Hepatocyte (in vitro differentiated cells): ENCODE data around the gene PRKCSH. TPM values are rescaled to one million over a fixed set of nuclear protein-coding genes. Genes with fewer than 3 reads are reported as not detected.
"Not testable (repeated sequence)": the region's sequence is repeated elsewhere in the genome, so short reads cannot be mapped to it uniquely, and the experiment has no call there.

Experiments used
- DNase-seq: peaks from one replicate; pipeline ENCODE4 v3.0.0-alpha.2; 2016; ENCODE audit warnings: low spot score
- H2AFZ ChIP-seq: fragments of 200-600 bp; sonication (generic); 2 replicates; pipeline ENCODE4 v1.6.0; 2016; ENCODE audit warnings: antibody characterized with exemption, mild to moderate bottlenecking
- H3K27ac ChIP-seq: fragments of 200-600 bp; sonication (generic); 2 replicates; pipeline ENCODE4 v1.5.1; 2016; ENCODE audit warnings: mild to moderate bottlenecking
- H3K27me3 ChIP-seq: fragments of 200-600 bp; sonication (generic); 2 replicates; pipeline ENCODE4 v1.6.1; 2016
- H3K36me3 ChIP-seq: fragments of 200-600 bp; sonication (generic); replicated peaks from 2 replicates; pipeline ENCODE4 v1.5.1; 2016; ENCODE audit warnings: low read depth; ENCODE audit not compliant: insufficient read depth
- H3K4me1 ChIP-seq: fragments of 200-600 bp; sonication (generic); 2 replicates; pipeline ENCODE4 v1.5.1; 2016; ENCODE audit warnings: mild to moderate bottlenecking, moderate library complexity; ENCODE audit not compliant: insufficient read depth
- H3K4me2 ChIP-seq: fragments of 200-600 bp; sonication (generic); 2 replicates; pipeline ENCODE4 v1.6.0; 2016
- H3K4me3 ChIP-seq: fragments of 200-600 bp; sonication (generic); 2 replicates; pipeline ENCODE4 v1.5.1; 2016; ENCODE audit warnings: mild to moderate bottlenecking
- H3K79me2 ChIP-seq: fragments of 200-600 bp; sonication (generic); 2 replicates; pipeline ENCODE4 v1.6.0; 2017; ENCODE audit warnings: mild to moderate bottlenecking
- H3K9me2 ChIP-seq: fragments of 200-600 bp; sonication (generic); replicated peaks from 2 replicates; pipeline ENCODE4 v1.6.0; 2017; ENCODE audit warnings: mild to moderate bottlenecking; ENCODE audit not compliant: insufficient read depth
- H3K9me3 ChIP-seq: fragments of 200-600 bp; sonication (generic); 2 replicates; pipeline ENCODE4 v1.5.1; 2016; ENCODE audit warnings: low read depth, mild to moderate bottlenecking
- H4K20me1 ChIP-seq: fragments of 200-600 bp; sonication (generic); 2 replicates; pipeline ENCODE4 v1.6.0; 2016; ENCODE audit warnings: mild to moderate bottlenecking; ENCODE audit not compliant: insufficient read depth, poor library complexity, severe bottlenecking
- EZH2 ChIP-seq: fragments of 200-600 bp; sonication (generic); IDR thresholded peaks from 2 replicates; pipeline ENCODE4 v1.6.1; 2016; ENCODE audit warnings: antibody characterized with exemption, mild to moderate bottlenecking, borderline replicate concordance
- EZH2phosphoT487 ChIP-seq: fragments of 200-600 bp; sonication (generic); IDR thresholded peaks from one replicate; pipeline ENCODE4 v1.6.1; 2018; ENCODE audit warnings: antibody characterized with exemption, mild to moderate bottlenecking, low read depth, moderate library complexity; ENCODE audit not compliant: unreplicated experiment, severe bottlenecking
- WGBS: methylation state at CpG from one replicate; pipeline ENCODE4 v1.1.6; 2016; ENCODE audit warnings: low lambda C conversion rate; ENCODE audit errors: missing lambda C conversion rate; 5-methylcytosine and 5-hydroxymethylcytosine counted together
- polyA plus RNA-seq: library from polyadenylated mRNA; unstranded; fragments of >200 nt; fragmentation: Nextera tagmentation; extraction: Ambion mirVana; gene quantifications from 2 replicates; pipeline ENCODE4 v1.2.1, GENCODE V29; 2016
- total RNA-seq: library from RNA; depleted of rRNA; stranded (reverse); fragments of >200 nt; gene quantifications from 2 replicates; pipeline ENCODE4 v1.2.3, GENCODE V29; 2014
- TF ChIP-seq, protein P1 (sequence below): fragments of 200-600 bp; sonication (generic); IDR thresholded peaks from 2 replicates; pipeline ENCODE4 v1.5.1; 2016; ENCODE audit warnings: antibody characterized with exemption, mild to moderate bottlenecking; ENCODE audit not compliant: poor library complexity

PRKCSH gene
- total and polyA plus RNA-seq, 2 experiments from 2014 or later: 85.1 to 251 TPM

GRCh38 chr19:11464333-11465265 lies 29.2 kb downstream of the PRKCSH start:
- Histone ChIP-seq H2AFZ (no peak overlapping the region), H3K4me2 (no peak overlapping the region), H3K4me3 (no peak overlapping the region), H3K4me1 (no peaks in the 10 kb centered on the region), H3K27me3 (no peaks in the 10 kb centered on the region), H4K20me1 (no peaks in the 10 kb centered on the region), H3K9me2 (no peaks in the 10 kb centered on the region), H3K79me2 (no peaks in the 10 kb centered on the region), H3K9me3 (no peaks in the 10 kb centered on the region), H3K27ac (no peak overlapping the region), H3K36me3 (no peaks in the 10 kb centered on the region)
- TF ChIP-seq EZH2phosphoT487: no peak
- no peak for DNase-seq
- WGBS: 88% methylated on average over 8 of the region's 11 CpGs

GRCh38 chr19:11465600-11465999 lies 30.2 kb downstream of the PRKCSH start:
- no peak overlapping the region for H3K4me2 ChIP-seq
- 82% methylated on average over 6 of the region's 8 CpGs for WGBS
- no peaks in the 10 kb centered on the region for H3K9me2 ChIP-seq
- no peak for DNase-seq
- no peaks in the 10 kb centered on the region for H3K27me3 ChIP-seq
- no peak overlapping the region for H2AFZ ChIP-seq
- H3K4me1 ChIP-seq: no peaks in the 10 kb centered on the region
- no peak overlapping the region for H3K4me3 ChIP-seq
- H3K9me3 ChIP-seq: no peaks in the 10 kb centered on the region
- H3K79me2 ChIP-seq: no peaks in the 10 kb centered on the region
- TF ChIP-seq EZH2: no peak
- no peaks in the 10 kb centered on the region for H3K36me3 ChIP-seq
- no peaks in the 10 kb centered on the region for H4K20me1 ChIP-seq
- no peak overlapping the region for H3K27ac ChIP-seq

DNA sequence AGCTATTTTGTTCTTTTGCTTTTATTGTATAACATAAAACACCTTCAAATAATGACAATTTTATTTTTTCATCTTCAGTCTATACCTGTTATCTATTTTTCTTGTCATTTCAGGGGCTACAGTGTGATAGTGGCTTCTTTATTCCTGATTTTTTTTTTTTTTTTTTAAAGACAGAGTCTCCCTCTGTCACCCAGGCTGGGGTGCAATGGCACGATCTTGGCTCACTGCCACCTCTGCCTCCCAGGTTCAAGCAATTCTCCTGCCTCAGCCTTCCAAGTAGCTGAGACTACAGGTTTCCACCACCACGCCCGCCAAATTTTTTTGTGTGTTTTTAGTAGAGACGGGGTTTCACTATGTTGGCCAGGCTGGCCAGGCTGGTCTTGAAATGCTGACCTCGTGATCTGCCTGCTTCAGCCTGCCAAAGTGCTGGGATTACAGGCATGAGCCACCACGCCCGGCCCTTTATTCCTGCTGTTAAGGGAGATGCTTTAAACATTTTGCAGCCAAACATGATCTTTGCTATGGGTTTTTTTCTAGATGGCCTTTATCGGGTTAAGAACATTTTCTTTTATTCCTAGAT lies 32.9 kb downstream of the PRKCSH start:
- not testable (repeated sequence) for H3K9me2 ChIP-seq, H4K20me1 ChIP-seq, H3K27me3 ChIP-seq, H3K79me2 ChIP-seq, H3K4me2 ChIP-seq, DNase-seq, H3K9me3 ChIP-seq, H3K4me3 ChIP-seq, H3K36me3 ChIP-seq, H2AFZ ChIP-seq, H3K27ac ChIP-seq, H3K4me1 ChIP-seq
- WGBS: 81% methylated on average over 8 of the region's 8 CpGs

DNA sequence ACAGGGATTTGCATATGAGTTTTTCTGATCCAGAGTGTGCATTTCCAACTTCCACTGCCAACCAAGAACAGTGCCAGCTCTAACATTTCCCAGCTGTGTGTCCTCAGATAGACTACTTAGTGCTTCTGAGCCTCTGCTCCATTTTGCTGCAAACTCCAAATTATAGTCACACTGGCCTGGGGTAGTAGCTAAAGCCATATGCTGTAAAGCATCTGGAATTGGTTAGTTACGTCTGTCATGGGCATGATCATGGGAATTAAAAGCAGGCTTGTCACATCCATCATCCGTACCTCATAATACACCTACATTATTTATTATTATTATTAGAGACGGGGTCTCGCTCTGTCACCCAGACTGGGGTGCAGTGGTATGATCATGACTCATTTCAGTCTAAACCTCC lies 38.3 kb downstream of the PRKCSH start:
- TF ChIP-seq, protein P1, sequence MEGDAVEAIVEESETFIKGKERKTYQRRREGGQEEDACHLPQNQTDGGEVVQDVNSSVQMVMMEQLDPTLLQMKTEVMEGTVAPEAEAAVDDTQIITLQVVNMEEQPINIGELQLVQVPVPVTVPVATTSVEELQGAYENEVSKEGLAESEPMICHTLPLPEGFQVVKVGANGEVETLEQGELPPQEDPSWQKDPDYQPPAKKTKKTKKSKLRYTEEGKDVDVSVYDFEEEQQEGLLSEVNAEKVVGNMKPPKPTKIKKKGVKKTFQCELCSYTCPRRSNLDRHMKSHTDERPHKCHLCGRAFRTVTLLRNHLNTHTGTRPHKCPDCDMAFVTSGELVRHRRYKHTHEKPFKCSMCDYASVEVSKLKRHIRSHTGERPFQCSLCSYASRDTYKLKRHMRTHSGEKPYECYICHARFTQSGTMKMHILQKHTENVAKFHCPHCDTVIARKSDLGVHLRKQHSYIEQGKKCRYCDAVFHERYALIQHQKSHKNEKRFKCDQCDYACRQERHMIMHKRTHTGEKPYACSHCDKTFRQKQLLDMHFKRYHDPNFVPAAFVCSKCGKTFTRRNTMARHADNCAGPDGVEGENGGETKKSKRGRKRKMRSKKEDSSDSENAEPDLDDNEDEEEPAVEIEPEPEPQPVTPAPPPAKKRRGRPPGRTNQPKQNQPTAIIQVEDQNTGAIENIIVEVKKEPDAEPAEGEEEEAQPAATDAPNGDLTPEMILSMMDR: no peak
- TF ChIP-seq EZH2 (no peak), EZH2phosphoT487 (no peak)
- H3K27me3 ChIP-seq: peaks cover 14% of the 10 kb centered on the region
- no peaks in the 10 kb centered on the region for H3K36me3 ChIP-seq
- H3K9me3 ChIP-seq: no peaks in the 10 kb centered on the region
- 52% methylated on average over 4 of the region's 4 CpGs for WGBS
- no peak overlapping the region for H3K27ac ChIP-seq
- no peaks in the 10 kb centered on the region for H3K9me2 ChIP-seq
- H3K4me3 ChIP-seq: no peak overlapping the region
- no peak overlapping the region for H2AFZ ChIP-seq
- no peaks in the 10 kb centered on the region for H3K79me2 ChIP-seq
- no peak overlapping the region for H3K4me2 ChIP-seq
- H3K4me1 ChIP-seq: no peaks in the 10 kb centered on the region
- H4K20me1 ChIP-seq: no peaks in the 10 kb centered on the region
- no peak for DNase-seq

DNA sequence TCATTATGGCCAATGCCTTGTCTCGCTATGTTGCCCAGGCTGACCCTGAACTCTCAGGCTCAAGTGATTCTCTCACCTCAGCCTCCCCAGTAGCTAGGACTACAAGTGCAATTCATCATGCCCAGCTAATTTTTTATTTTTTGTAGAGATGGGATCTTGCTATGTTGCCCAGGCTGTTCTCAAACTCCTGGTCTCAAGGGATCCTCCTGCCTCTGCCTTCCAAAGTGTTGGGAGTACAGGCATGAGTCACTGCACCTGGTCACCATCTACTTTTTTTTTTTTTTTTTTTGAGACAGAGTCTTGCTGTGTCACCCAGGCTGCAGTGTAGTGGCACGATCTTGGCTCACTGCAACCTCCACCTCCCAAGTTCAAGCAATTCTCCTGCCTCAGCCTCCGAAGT lies 39.9 kb downstream of the PRKCSH start:
- H3K79me2 ChIP-seq, H3K9me2 ChIP-seq, H3K36me3 ChIP-seq, DNase-seq, H3K27ac ChIP-seq, H4K20me1 ChIP-seq, H3K4me2 ChIP-seq, H3K9me3 ChIP-seq, H2AFZ ChIP-seq, H3K4me3 ChIP-seq, H3K4me1 ChIP-seq: not testable (repeated sequence)
- WGBS: 92% methylated on average over 3 of the region's 3 CpGs
- peaks cover 30% of the 10 kb centered on the region for H3K27me3 ChIP-seq
